IMR-90 (cell line): ENCODE data around the gene PPM1L.

Experiments
- CEBPB ChIP-seq: IDR thresholded peaks from 2 replicates; pipeline ENCODE4 v1.6.1; 2012; ENCODE audit warnings: low read depth, low read length, improper control_type of control experiment
- POLR2A ChIP-seq: IDR thresholded peaks from 2 replicates; pipeline ENCODE4 v1.6.1; 2012; ENCODE audit warnings: mild to moderate bottlenecking, low read depth, low read length
- TF ChIP-seq, protein P1 (sequence below): conservative IDR thresholded peaks from 2 replicates; pipeline ENCODE4 v1.5.1; 2012; ENCODE audit warnings: mild to moderate bottlenecking, low read depth, low read length, improper control_type of control experiment
- TF ChIP-seq, protein P2 (sequence below): fragments of 150-350 bp; IDR thresholded peaks from 2 replicates; pipeline ENCODE4 v1.6.1; 2017; ENCODE audit warnings: mild to moderate bottlenecking, antibody characterized with exemption, low read length, low read depth

DNA sequence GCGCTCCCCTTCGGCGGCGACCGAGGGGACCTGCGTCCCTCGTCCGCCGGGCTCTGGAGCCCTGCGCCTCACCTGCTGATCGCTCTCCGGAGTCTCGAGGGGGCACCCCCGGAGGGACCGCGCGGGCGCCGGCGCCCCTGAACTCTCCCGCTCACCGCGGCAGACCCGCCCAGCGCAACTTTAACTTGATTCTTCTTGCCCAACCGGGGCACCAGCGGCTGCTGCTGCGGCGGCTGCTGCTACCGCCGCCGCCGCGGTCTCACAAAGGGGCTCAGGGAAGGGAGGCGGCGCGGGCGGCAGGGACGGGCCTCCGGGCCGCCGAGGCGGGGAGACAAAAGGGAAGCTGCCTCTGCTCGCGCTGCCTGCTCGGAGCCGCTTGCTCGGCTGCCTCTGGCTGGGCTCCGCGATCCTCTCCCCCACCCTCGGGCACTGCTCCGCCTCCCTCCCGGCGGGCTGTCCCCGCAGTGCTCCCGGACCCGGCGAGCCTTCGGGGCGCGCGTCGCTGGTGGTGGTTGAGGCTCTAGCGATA is at the start of gene PPM1L:
- TF ChIP-seq POLR2A (no peak), CEBPB (no peak)
- TF ChIP-seq, protein P1, sequence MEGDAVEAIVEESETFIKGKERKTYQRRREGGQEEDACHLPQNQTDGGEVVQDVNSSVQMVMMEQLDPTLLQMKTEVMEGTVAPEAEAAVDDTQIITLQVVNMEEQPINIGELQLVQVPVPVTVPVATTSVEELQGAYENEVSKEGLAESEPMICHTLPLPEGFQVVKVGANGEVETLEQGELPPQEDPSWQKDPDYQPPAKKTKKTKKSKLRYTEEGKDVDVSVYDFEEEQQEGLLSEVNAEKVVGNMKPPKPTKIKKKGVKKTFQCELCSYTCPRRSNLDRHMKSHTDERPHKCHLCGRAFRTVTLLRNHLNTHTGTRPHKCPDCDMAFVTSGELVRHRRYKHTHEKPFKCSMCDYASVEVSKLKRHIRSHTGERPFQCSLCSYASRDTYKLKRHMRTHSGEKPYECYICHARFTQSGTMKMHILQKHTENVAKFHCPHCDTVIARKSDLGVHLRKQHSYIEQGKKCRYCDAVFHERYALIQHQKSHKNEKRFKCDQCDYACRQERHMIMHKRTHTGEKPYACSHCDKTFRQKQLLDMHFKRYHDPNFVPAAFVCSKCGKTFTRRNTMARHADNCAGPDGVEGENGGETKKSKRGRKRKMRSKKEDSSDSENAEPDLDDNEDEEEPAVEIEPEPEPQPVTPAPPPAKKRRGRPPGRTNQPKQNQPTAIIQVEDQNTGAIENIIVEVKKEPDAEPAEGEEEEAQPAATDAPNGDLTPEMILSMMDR: no peak
- TF ChIP-seq, protein P2, sequence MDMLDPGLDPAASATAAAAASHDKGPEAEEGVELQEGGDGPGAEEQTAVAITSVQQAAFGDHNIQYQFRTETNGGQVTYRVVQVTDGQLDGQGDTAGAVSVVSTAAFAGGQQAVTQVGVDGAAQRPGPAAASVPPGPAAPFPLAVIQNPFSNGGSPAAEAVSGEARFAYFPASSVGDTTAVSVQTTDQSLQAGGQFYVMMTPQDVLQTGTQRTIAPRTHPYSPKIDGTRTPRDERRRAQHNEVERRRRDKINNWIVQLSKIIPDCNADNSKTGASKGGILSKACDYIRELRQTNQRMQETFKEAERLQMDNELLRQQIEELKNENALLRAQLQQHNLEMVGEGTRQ: no peak
